ENCODE results near the gene NCAPG2.

DNA sequence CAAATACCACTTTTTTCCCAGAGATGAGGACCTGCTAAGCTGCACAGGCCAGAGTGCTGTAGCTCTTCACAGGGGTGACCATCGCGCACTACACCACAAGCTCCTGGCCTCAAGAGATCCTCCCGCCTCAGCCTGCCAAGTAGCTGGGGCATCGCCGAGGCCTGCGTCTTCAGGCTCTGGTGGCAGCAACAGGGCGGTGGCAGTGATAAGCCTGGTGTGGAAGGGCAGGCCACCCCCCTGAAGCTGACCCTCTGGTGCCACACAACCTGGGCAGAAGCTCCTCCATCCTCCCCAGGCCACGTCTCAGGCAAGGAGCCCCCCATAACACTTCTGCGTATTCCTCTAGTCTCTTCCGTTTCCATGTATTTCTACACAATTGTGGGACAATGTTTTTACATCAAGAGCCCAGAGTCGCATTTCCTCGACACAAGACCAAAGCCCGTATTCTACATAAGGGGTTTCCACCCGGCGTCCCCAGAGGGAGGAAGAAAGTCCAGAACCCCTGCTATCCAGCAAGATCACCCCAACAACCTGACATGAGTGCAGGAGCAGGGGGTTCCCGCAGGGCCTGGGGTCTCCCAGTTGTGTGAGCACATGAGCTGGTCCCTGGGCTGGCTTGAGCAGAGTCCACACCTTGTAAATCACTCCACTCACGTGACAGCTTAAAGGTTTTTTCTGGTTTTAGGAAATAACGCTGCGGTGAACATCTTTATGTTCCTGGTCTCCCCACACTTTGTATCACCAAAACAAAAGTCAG, 37.6 kb upstream of the NCAPG2 start:
- TF ChIP-seq, protein P1, sequence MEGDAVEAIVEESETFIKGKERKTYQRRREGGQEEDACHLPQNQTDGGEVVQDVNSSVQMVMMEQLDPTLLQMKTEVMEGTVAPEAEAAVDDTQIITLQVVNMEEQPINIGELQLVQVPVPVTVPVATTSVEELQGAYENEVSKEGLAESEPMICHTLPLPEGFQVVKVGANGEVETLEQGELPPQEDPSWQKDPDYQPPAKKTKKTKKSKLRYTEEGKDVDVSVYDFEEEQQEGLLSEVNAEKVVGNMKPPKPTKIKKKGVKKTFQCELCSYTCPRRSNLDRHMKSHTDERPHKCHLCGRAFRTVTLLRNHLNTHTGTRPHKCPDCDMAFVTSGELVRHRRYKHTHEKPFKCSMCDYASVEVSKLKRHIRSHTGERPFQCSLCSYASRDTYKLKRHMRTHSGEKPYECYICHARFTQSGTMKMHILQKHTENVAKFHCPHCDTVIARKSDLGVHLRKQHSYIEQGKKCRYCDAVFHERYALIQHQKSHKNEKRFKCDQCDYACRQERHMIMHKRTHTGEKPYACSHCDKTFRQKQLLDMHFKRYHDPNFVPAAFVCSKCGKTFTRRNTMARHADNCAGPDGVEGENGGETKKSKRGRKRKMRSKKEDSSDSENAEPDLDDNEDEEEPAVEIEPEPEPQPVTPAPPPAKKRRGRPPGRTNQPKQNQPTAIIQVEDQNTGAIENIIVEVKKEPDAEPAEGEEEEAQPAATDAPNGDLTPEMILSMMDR (IDR thresholded peaks at IDR 0.05) = no peak
- TF ChIP-seq NFIC (IDR thresholded peaks at IDR 0.05; ENCODE audit: borderline replicate concordance) = no peak
- TF ChIP-seq, protein P2, sequence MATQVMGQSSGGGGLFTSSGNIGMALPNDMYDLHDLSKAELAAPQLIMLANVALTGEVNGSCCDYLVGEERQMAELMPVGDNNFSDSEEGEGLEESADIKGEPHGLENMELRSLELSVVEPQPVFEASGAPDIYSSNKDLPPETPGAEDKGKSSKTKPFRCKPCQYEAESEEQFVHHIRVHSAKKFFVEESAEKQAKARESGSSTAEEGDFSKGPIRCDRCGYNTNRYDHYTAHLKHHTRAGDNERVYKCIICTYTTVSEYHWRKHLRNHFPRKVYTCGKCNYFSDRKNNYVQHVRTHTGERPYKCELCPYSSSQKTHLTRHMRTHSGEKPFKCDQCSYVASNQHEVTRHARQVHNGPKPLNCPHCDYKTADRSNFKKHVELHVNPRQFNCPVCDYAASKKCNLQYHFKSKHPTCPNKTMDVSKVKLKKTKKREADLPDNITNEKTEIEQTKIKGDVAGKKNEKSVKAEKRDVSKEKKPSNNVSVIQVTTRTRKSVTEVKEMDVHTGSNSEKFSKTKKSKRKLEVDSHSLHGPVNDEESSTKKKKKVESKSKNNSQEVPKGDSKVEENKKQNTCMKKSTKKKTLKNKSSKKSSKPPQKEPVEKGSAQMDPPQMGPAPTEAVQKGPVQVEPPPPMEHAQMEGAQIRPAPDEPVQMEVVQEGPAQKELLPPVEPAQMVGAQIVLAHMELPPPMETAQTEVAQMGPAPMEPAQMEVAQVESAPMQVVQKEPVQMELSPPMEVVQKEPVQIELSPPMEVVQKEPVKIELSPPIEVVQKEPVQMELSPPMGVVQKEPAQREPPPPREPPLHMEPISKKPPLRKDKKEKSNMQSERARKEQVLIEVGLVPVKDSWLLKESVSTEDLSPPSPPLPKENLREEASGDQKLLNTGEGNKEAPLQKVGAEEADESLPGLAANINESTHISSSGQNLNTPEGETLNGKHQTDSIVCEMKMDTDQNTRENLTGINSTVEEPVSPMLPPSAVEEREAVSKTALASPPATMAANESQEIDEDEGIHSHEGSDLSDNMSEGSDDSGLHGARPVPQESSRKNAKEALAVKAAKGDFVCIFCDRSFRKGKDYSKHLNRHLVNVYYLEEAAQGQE (IDR thresholded peaks at IDR 0.05; ENCODE audit: low read depth, low read length) = no peak
- TF ChIP-seq RAD21 (IDR thresholded peaks at IDR 0.05; ENCODE audit: low read length) = no peak
- TF ChIP-seq, protein P3, sequence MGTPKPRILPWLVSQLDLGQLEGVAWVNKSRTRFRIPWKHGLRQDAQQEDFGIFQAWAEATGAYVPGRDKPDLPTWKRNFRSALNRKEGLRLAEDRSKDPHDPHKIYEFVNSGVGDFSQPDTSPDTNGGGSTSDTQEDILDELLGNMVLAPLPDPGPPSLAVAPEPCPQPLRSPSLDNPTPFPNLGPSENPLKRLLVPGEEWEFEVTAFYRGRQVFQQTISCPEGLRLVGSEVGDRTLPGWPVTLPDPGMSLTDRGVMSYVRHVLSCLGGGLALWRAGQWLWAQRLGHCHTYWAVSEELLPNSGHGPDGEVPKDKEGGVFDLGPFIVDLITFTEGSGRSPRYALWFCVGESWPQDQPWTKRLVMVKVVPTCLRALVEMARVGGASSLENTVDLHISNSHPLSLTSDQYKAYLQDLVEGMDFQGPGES (IDR thresholded peaks at IDR 0.05; ENCODE audit: low read depth, low read length) = no peak
- TF ChIP-seq, protein P4, sequence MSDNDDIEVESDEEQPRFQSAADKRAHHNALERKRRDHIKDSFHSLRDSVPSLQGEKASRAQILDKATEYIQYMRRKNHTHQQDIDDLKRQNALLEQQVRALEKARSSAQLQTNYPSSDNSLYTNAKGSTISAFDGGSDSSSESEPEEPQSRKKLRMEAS (IDR thresholded peaks at IDR 0.05; ENCODE audit: low read depth) = no peak
- TF ChIP-seq EP300 (IDR thresholded peaks at IDR 0.05; ENCODE audit: borderline replicate concordance in 1 of 2, low read depth in 1 of 2, low read length in 1 of 2) = no peak
- no peak for TF ChIP-seq TCF12 (IDR thresholded peaks at IDR 0.05)
- no peak for TF ChIP-seq FOXJ3 (CRISPR knock-in tag; IDR thresholded peaks at IDR 0.05)

Measured in SK-N-SH (cell line).